ENCODE results near the gene KCNMB3.
"Not testable (repeated sequence)": the region's sequence is repeated elsewhere in the genome, so short reads cannot be mapped to it uniquely, and the experiment has no call there.

Gene KCNMB3

DNA sequence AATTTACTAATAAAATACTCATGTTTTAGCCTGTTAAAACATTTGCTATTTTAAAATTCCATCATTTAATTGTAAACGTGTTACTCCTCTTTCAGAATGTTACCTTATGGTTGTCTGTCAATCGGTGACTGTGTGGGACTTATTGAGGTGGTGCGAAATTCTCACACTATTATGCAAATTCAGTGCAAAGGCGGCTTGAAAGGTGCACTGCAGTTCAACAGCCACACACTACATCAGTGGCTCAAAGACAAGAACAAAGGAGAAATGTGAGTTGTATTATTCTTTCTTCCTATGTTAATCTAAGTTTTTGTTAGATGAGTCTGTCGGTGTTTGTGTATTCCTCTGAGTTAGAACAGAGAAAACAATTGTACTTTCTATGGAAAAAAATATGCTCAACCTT is 21.7 kb downstream of the KCNMB3 start:
- DNase-seq (ENCODE audit: low read depth), result no peak
- TF ChIP-seq, protein P1, sequence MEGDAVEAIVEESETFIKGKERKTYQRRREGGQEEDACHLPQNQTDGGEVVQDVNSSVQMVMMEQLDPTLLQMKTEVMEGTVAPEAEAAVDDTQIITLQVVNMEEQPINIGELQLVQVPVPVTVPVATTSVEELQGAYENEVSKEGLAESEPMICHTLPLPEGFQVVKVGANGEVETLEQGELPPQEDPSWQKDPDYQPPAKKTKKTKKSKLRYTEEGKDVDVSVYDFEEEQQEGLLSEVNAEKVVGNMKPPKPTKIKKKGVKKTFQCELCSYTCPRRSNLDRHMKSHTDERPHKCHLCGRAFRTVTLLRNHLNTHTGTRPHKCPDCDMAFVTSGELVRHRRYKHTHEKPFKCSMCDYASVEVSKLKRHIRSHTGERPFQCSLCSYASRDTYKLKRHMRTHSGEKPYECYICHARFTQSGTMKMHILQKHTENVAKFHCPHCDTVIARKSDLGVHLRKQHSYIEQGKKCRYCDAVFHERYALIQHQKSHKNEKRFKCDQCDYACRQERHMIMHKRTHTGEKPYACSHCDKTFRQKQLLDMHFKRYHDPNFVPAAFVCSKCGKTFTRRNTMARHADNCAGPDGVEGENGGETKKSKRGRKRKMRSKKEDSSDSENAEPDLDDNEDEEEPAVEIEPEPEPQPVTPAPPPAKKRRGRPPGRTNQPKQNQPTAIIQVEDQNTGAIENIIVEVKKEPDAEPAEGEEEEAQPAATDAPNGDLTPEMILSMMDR (IDR thresholded peaks at IDR 0.05; ENCODE audit: control insufficient read depth, extremely low read depth, insufficient read depth), result no peak
- H3K4me3 ChIP-seq (ENCODE audit: low read depth, low read length), result no peak overlapping the region

DNA sequence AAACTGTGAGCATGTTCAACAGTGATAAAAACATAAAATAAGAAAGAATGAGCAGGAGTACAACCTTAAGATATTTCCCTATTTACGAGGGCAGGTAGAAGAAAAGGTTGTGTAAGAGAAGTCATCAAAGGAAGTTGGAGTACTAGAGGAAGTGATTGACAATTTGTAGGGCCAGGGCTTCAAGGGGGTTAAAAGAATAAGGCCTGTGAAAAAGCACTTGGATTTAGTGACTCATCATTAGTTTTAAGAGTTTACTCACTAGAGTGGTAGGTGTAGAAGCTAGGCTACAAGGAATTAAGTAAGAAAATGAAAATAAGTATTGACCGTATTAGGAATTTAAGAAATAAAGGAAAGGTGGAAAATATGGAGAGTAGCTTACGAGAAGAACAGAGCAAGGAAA is 23.6 kb downstream of the KCNMB3 start:
- DNase-seq (ENCODE audit: low read depth), result no peak
- TF ChIP-seq, protein P1 (IDR thresholded peaks at IDR 0.05; ENCODE audit: control insufficient read depth, extremely low read depth, insufficient read depth), result no peak
- H3K4me3 ChIP-seq (ENCODE audit: low read depth, low read length), result no peak overlapping the region

DNA sequence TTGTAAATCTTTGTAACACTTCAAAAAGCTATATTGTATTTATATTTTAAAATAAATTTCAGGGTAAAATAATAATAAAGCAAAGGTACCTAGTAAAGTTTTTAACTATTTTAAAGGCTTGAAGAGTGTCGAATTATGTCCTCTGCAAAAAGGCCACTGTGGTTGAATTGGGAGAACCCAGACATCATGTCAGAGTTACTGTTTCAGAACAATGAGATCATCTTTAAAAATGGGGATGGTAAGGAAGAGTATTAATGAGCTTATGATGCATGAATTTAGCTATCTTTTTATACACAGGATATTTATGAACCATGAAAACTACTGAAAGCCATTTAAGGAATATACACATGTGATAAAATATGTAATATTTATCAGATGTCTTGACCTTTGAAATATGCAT is 26.3 kb downstream of the KCNMB3 start:
- DNase-seq (ENCODE audit: low read depth), result no peak
- H3K4me3 ChIP-seq (ENCODE audit: low read depth, low read length), result no peak overlapping the region
- TF ChIP-seq, protein P1 (IDR thresholded peaks at IDR 0.05; ENCODE audit: control insufficient read depth, extremely low read depth, insufficient read depth), result no peak

DNA sequence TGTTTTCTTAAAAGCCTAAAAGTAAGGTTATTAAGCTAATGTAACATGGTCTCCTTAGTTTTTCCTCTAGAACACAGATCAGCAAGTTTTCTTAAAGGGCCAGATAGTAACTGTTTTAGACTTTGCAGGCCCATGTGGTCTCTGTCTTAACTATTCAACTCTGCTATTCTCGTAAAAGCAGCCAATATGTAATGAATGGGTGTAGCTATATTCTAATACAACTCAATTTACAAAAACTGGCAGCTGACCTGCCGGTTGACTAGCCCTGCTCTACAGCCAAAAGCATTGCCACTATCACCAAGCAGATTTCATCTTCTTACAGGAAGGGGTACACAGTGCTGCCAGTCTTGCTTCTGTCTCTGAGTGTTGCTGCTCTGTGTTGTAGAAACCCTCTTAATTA is 27.4 kb downstream of the KCNMB3 start:
- no peak overlapping the region for H3K4me3 ChIP-seq (ENCODE audit: low read depth, low read length)
- TF ChIP-seq, protein P1 (IDR thresholded peaks at IDR 0.05; ENCODE audit: control insufficient read depth, extremely low read depth, insufficient read depth), result no peak
- DNase-seq (ENCODE audit: low read depth), result no peak

DNA sequence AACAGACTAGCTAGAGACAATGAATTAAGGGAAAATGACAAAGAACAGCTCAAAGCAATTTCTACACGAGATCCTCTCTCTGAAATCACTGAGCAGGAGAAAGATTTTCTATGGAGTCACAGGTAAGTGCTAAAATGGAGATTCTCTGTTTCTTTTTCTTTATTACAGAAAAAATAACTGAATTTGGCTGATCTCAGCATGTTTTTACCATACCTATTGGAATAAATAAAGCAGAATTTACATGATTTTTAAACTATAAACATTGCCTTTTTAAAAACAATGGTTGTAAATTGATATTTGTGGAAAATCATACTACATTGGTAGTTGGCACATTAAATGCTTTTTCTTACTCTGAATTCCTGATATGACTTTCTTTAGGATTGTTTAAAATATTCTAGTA is 32.7 kb downstream of the KCNMB3 start:
- DNase-seq (ENCODE audit: low read depth); H3K4me3 ChIP-seq (ENCODE audit: low read depth, low read length): not testable (repeated sequence)

- H3K4me3 ChIP-seq (ENCODE audit: low read depth, low read length); DNase-seq (ENCODE audit: low read depth): not testable (repeated sequence)
Measured at GRCh38 chr3:179215550-179215949, 35.4 kb downstream of the KCNMB3 start.

DNA sequence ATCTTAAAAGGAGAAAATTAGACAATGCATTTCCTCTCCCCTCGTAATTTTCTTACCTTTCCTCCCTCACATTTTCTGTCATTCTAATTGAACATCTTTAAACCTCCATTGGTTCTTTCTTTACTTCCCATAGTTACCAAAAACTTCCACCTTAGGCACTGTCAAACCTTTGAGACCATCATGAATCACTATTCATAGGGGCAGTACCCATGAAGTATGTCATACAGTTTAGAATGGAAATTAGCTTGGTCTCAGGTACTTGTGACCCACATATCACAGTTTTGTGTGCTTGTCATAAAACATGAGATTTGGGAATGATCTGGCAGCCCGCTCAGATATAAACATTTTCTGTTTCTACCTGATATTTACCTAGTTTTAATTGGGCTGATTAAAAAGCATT is 50.1 kb downstream of the KCNMB3 start:
- TF ChIP-seq, protein P1 (IDR thresholded peaks at IDR 0.05; ENCODE audit: control insufficient read depth, extremely low read depth, insufficient read depth), result no peak
- no peak for DNase-seq (ENCODE audit: low read depth)
- H3K4me3 ChIP-seq (ENCODE audit: low read depth, low read length), result no peak overlapping the region

GRCh38 chr3:179196700-179197099 is 54.2 kb downstream of the KCNMB3 start:
- no peak overlapping the region for H3K4me3 ChIP-seq (ENCODE audit: low read depth, low read length)
- no peak for DNase-seq (ENCODE audit: low read depth)
- TF ChIP-seq, protein P1 (IDR thresholded peaks at IDR 0.05; ENCODE audit: control insufficient read depth, extremely low read depth, insufficient read depth), result no peak
